ENCODE data around the gene STK10.

DNA sequence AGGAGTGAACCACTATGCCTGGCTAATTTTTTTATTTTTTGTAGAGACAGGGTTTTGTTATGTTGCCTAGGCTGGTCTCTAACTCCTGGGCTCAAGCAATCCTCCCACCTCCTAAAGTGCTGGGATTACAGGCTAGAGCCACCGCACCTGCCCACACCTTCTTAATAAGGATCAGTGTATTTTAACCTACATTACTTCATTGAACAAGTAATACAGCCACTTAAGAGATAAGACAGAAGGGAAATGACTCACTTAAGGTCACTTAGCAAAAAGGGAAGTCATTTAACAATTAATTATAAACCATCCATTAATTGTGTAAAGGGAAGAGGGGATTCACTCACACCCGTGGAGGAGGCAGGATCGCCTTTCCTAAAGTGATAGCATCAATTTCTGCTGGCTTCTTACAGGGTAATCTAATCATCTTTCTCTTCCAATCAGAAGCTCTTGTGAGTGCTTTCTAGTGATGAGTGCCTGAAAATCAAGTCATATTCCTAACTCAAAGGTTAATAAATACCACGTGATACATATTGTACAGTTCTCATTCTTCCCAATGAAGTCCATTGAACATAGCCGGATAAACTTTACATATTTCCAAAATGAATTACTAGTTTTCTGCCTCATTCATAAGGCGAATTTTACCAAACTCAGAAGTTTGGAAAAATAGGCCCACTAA, 185.0 kb downstream of the STK10 start:
- TF ChIP-seq, protein P1, sequence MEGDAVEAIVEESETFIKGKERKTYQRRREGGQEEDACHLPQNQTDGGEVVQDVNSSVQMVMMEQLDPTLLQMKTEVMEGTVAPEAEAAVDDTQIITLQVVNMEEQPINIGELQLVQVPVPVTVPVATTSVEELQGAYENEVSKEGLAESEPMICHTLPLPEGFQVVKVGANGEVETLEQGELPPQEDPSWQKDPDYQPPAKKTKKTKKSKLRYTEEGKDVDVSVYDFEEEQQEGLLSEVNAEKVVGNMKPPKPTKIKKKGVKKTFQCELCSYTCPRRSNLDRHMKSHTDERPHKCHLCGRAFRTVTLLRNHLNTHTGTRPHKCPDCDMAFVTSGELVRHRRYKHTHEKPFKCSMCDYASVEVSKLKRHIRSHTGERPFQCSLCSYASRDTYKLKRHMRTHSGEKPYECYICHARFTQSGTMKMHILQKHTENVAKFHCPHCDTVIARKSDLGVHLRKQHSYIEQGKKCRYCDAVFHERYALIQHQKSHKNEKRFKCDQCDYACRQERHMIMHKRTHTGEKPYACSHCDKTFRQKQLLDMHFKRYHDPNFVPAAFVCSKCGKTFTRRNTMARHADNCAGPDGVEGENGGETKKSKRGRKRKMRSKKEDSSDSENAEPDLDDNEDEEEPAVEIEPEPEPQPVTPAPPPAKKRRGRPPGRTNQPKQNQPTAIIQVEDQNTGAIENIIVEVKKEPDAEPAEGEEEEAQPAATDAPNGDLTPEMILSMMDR (IDR thresholded peaks at IDR 0.05; ENCODE audit: low read depth, low read length, missing input control) = no peak
- TF ChIP-seq, protein P2, sequence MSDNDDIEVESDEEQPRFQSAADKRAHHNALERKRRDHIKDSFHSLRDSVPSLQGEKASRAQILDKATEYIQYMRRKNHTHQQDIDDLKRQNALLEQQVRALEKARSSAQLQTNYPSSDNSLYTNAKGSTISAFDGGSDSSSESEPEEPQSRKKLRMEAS (IDR thresholded peaks at IDR 0.05) = no peak
- TF ChIP-seq, protein P3, sequence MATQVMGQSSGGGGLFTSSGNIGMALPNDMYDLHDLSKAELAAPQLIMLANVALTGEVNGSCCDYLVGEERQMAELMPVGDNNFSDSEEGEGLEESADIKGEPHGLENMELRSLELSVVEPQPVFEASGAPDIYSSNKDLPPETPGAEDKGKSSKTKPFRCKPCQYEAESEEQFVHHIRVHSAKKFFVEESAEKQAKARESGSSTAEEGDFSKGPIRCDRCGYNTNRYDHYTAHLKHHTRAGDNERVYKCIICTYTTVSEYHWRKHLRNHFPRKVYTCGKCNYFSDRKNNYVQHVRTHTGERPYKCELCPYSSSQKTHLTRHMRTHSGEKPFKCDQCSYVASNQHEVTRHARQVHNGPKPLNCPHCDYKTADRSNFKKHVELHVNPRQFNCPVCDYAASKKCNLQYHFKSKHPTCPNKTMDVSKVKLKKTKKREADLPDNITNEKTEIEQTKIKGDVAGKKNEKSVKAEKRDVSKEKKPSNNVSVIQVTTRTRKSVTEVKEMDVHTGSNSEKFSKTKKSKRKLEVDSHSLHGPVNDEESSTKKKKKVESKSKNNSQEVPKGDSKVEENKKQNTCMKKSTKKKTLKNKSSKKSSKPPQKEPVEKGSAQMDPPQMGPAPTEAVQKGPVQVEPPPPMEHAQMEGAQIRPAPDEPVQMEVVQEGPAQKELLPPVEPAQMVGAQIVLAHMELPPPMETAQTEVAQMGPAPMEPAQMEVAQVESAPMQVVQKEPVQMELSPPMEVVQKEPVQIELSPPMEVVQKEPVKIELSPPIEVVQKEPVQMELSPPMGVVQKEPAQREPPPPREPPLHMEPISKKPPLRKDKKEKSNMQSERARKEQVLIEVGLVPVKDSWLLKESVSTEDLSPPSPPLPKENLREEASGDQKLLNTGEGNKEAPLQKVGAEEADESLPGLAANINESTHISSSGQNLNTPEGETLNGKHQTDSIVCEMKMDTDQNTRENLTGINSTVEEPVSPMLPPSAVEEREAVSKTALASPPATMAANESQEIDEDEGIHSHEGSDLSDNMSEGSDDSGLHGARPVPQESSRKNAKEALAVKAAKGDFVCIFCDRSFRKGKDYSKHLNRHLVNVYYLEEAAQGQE (IDR thresholded peaks at IDR 0.05) = no peak
- TF ChIP-seq RAD21 (IDR thresholded peaks at IDR 0.05) = no peak
- TF ChIP-seq, protein P4, sequence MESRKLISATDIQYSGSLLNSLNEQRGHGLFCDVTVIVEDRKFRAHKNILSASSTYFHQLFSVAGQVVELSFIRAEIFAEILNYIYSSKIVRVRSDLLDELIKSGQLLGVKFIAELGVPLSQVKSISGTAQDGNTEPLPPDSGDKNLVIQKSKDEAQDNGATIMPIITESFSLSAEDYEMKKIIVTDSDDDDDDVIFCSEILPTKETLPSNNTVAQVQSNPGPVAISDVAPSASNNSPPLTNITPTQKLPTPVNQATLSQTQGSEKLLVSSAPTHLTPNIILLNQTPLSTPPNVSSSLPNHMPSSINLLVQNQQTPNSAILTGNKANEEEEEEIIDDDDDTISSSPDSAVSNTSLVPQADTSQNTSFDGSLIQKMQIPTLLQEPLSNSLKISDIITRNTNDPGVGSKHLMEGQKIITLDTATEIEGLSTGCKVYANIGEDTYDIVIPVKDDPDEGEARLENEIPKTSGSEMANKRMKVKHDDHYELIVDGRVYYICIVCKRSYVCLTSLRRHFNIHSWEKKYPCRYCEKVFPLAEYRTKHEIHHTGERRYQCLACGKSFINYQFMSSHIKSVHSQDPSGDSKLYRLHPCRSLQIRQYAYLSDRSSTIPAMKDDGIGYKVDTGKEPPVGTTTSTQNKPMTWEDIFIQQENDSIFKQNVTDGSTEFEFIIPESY (IDR thresholded peaks at IDR 0.05) = no peak
- TF ChIP-seq RXRA (IDR thresholded peaks at IDR 0.05) = no peak
